HG02610 (cell line): Measurements from ENCODE around the gene PEX10.

Experiments
- ATAC-seq: cut with Tn5 transposase; IDR thresholded peaks from one replicate; pipeline ENCODE4 v1.9.1; 2021; ENCODE audit warnings: mild to moderate bottlenecking, moderate library complexity; ENCODE audit not compliant: unreplicated experiment

PEX10 gene

DNA sequence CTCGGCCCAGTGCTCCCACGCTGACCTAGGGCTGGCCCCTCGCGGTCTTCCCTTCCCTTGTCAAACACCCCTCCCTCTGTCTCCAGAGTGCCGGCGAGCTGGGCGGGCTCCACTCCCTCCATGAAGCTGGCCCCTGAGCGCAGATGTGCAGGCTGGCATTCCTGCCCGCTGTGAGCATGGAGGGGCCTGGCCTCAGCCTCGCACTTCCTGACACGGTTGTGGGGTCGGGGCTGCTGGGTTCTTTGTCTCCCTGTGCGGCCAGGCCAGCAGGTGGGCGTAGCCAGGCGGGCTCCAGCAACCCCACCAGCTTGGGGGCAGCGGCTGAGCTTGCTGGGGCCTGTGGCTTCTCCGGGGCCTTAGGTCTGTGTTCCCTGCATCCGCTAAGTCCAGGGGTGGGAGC lies 14.2 kb upstream of the PEX10 start:
- ATAC-seq: no peak

DNA sequence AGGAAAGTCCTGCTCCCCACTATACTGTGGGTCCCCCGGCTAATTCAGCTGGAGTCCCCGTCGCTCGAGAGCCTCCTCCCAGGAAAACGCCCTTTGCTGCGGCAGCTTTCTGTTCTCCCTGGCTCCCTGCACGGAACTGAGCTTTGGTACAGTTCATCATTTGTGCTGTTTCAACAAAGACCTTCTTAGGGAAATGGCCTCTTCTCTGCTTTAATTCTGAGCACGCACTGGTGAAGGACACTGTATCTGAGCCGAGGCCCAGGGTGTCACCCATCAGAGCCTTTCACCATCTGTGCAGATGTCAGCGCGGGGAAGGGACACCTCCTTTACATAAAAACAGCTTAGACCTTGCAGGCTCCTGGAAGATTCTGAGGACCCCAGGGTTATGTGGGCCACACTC lies 13.5 kb upstream of the PEX10 start:
- no peak for ATAC-seq

DNA sequence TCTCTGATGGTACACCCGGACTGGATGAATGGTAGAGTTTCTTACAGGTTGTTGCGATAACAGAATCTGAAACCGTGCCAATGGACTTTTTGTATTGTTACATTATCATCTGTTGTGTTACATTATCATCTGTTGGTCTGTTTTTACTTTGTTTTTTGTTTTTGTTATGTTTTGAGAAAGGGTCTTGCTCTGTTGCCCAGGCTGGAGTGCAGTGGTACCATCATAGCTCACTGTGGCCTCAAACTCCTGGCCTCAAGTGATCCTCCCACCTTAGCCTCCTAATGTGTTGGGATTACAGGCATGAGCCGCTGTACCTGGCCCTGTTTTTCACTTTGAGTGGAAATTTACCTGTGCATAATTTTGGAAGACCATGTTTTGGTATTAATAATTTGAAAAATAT lies 10.2 kb upstream of the PEX10 start:
- ATAC-seq: no peak

DNA sequence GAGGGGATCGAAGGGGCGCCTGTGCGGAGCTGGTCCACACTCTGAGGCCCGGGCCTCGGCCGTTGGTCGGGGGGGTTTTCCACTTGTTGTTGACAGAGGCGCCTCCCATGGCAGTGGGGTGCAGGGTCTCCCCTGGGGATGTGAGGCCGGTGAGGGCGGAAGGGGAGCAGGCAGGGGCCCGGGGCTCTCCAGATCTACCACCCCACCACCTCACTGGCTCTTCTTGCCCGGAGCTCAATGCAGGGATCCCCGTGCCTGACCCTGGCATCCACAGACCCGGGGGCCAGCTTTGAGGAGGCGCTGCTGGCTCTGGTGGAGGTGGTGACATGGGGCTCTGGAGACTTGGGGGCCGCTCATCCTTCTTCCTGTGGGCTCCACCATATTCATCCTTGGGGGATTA lies 7.1 kb upstream of the PEX10 start:
- no peak for ATAC-seq

DNA sequence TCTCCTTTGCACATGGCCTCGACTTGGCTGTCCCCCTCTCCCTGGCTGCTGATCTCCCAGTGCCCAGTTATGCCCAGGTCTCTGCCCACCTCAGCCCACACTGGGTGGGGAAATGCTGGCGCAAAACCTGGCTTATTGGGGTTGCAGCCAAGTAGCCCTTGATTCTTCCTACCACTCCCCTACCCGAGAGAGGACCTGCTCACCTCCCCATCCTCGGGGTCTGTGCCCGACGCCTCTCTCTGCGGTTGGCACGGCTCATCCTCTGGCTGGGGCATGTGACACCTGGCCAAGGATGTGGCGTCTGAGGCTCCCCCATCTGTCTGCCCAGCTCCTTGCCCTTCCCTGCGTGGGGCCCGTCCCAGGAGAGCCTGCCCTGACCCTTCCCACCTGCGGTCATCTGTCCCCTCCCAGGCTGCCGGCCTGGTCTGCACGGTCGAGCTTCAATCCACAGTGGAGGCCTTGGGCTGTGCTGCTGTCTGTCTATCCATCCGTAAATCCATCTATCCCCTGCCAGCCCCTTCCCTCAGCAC lies 6.5 kb upstream of the PEX10 start:
- no peak for ATAC-seq

DNA sequence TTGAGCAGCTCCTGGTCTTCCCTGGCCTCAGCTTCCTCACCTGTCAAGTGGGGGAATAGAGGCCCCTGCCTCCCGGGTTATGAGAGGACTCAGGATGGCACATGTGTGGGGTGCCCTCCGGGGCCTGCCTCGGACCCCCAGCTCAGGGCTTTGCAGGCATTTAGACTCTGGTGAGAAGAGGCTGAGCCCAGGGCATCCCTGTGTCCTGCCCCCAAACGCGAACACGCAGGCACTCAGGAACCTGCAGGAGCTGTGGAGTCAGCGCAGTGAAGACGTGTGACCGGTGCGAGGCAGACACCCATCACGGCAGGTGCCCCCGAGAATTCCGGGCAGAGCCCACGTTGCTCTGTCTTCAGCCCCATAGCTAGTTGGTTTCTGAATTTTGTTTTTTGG lies 5.5 kb upstream of the PEX10 start:
- no peak for ATAC-seq

DNA sequence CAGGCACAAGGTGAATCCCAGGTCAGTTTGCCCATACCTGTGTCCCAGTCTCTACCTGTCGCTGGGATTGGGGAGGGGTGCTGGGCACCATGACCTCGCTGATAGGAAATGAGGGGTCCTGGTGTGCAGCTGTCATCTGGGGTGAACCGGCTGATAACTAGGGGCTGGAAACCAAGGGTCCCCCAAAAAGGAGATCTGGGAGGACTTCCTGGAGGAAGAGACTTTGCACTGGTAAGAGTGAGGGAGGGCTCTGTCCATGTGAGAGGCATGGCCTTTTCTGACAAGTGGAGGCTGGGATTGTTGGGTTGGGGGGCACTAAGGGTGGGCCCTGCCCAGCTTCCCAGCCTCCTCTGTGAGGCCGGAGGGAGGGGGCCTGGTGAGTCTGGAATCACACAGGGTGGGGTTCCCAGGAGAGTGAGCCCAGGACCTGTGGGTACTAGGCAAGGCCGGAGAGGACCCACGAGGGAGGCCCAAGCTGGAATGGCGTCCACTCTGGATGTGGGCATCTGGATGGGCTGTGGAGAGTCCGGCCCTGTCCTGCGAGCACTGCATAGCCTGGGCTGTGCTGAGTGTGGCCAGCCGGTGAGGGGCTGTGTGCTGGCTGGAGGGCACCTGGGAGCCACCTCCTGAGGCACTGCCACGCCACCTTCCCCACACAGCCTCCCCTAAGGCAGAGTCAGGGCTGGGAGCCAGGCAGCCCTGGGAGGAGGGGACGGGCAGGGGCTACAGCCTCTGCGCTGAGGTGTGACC lies 4.9 kb upstream of the PEX10 start:
- no peak for ATAC-seq

DNA sequence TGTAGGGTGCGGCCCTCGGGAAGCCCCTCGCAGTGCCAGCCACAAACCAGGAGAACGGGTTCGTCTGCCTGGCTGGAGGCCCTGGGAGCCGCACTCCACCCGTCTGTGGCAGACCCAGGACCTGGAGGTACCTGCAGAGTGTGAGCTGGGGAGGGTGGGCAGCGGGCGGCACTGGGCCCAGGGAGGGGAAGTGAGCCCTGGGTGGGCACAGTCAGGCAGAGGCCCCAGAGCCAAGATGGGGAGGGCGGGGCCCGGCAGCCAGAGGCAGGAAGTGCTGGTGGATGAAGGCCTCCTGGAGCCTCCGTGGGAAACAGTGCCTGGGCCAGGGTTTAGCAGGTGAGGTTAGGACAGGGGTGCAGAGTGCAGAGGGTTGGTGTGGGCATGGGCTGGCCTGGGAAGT lies 4.0 kb upstream of the PEX10 start:
- no peak for ATAC-seq

DNA sequence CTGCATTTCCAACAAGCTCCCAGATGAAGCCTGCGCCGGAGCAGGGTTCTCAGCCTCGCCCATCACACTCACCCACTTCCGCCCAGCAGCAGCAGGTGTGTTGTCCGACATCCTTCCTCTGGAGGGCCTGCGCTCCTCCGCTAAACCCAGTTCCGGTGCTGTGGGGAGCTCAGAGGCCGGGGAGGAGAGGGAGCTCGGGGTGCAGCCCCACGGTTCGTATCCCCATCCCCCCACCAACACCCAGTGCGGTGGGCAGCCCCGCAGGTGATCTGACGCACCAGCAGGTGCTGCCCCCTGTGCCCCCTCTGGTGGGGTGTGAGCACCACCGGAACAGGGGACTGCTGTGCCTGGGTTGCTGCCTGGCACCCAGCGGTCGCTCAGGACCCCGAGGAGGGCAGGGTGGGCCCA lies 3.4 kb upstream of the PEX10 start:
- no peak for ATAC-seq

DNA sequence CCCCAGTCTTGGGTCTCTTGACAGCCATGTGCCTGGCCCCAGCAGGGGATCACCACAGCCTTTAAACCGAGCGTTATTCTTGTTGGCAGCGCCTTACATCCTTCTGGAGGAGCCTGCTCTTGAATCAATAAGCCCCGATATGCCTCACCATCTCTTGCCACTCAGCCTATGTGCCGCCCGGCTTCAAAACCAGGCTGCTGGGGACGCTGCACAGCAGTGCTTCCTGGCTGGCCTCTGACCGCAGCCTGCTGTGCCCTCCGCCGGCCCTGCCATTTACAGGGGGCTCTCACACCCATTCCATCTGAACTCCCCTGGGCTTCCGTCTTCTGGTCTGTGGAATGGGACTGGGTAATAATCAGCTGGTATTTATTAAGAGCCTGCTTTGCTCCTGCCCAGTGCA lies 3.0 kb upstream of the PEX10 start:
- ATAC-seq: no peak

DNA sequence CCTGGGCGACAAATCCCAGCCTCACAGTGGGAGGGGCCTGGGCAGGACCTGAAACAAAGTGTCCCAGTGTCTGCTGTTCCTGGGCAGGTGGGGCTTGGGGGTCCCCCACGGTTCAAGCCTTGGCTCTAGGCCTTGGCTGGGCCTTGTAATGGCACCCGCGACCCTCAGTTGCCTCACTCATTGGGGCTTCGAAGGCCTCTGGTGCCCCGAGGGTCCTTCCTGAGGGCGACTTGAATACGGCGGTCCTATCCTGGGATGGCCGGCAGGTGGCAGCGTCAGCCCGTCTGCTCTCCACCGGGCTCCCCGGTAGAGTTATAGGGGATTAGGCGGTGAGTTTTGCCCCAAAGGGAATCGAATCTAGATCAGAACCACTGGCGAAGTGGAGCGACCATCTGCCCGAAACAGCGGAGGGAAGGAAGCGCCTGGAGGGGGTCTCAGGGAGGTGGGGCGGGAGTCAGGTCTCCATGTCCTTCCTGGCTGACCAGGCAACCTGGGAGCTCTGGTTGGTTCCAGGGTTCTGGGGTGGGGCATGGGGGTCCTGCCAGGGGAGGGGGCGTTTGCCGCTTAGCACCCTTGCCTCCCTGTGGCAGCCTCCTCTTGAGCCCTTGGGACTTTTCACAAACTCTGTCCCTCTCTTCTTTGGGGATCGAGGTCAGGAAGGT lies 2.1 kb upstream of the PEX10 start:
- no peak for ATAC-seq

DNA sequence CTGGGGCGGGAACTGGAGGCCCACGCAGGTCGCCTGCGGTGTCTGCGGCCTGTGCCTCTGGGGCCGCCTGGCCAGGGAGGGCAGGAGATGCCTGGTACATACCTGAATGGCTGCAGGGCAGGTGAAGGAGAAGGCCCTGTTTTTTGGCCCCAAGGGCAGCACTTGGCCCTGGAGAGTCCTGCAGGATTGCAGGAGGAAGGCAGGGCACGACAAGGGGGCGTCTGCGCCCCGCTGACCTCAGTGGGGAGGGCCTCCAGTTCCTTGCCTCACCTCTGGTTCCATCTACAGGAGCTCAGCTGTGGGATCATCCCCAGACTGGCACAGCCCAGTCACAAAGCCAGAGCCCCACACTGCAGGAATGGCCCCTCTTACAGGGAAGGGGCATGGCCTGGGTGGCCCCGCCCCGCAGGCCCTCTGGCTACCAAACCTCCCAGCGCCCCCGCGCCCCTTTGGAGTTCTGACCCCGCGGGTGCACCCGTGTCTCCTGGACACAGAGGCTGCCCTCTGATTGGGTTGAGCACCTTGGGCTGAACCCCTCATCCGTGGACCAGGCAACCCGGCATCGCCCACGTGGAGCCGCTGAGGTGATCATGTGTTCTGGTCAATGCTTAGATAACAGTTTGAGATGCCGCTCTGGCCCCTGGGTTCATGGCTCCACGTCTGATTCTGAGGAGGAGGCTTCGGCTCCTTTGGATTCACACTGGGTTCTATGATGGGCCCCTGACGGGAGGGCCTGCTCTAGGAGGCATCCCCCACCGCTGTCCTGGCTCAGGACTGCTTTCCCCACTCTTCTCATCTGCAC lies 1.3 kb upstream of the PEX10 start:
- no peak for ATAC-seq

DNA sequence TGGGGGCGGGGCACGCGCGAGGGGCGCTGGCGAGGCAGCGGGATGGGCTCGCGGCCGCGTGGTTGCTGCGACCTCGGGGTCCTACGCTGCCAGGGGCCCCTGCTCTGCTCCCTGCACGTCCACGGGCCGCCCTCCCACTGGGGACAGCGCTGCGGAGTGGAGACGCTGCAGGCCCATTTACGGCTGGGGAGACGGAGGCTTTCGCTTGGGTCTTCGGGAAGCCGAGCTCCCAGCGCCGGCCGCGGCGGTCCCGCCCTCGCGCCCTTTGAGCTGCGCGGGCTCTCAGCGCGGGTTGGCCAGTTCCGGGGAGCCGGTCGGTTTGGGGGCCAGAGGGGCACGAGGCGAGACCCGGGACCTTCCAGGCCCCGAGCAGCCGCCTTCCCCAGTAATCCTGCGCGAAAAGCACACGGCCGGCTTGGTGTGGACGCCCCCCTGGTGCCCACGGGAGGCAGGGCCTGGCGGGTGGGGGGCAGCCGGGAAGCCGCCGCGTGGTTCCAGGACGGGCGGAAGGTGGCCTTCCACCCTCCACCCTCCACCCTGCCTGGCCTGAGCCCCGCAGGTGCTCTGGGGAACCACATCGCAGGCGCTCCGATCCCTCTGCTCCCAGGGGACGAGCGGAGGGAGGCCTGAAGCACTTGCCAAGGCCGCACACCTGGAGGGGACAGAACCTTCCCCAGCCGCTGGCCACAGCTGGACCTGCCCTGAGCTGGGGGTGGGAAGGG lies 570 bp upstream of the PEX10 start:
- ATAC-seq: peak; percentile 12

DNA sequence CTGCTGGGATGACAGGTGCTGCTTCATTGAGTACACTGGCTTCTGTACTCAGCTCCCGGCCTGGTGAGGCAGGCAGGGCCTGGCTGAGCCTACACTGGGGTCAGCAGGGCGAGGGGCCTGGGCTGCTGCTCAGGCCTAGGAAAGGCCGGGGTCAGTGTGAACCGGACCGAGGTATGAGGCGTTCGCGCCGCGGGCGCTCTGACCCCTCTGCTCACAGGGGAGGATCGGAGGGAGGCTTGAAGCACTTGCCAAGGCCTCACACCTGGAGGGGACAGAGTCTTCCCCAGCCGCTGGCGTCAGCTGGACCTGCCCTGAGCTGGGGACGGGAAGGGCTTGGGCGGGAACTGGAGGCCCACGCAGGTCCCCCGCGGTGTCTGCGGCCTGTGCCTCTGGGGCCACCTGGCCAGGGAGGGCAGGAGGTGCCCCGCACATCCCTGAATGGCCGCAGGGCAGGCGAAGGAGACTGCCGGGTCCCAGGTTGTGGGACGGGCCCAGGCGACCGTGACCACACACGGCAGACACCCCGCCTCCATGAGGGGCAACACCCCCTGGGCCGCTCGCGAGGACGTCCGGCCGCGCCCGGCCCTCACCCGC lies 466 bp downstream of the PEX10 start:
- ATAC-seq: peak; percentile 19

DNA sequence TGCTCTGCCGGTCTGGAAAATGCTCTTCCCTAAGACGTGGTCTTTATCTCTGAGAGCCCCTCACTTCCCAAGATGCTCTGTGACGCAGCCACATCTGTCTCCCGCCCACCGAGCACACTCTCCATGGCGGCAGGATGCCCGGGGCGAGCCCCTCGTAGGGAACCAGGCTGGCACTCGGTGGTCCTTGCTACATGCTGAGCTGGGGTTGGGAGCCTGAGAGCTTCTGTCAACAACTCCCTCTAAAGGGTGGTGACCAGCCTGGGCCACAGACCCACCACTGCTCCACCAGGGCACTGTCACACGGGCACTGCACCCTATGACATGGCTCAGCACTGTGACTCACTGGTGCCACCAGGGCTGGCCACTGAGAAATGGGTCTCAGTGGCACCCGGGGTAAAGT lies 2.6 kb downstream of the PEX10 start:
- no peak for ATAC-seq

DNA sequence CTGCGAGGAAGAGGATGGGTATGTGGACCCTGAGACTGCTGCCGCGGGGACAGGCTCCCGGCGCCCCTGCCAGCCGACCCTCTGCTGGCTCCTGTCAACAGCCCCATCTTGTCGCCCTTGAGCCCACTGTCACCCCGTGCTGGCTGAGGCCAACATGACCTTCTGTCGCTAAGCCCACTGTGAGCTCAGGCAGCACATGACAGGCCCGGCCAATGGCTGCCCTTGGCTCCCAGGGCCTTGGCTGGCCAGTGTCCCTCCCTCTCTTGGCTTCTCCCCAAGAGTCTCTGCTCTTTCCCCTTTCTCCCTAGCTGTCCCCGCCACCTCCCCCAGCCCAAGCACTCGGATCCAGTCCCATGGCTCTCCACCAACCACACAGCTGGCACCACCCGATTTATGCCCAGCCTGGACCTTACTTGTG lies 3.5 kb downstream of the PEX10 start:
- ATAC-seq: no peak

DNA sequence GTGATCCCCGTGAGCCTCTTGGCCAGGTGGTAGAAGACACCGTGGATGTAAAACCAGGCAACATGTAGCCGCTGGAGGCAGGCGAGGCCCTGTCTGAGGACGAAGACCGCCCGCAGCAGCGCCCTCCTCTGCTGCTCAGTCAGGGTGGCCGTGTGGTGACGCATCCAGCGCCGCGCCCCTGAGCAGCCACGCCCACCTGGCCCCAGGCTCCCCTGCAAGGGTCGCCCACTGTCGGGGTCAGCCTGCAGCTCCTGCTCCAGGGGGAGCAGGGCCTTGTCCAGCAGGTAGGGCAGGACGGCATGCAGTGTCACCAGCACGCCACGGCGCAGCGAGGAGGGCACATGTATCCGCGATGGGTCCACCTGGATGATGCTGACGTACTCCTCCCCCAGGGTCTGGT lies 3.9 kb downstream of the PEX10 start:
- no peak for ATAC-seq

DNA sequence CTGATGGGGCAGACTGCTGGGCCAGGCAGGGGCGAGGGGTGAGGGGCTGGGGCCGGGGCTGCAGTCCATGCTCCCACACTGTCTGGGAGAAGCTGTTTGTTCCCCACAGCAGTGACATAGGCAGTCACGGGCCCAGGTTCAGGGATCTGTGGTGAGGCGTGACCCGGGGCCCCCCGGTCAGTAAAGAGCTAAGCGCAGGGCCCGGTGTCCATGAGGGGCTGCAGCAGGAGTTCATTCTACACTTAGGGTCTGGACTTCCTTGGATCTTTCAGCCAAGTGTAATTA lies 4.4 kb downstream of the PEX10 start:
- ATAC-seq: no peak

DNA sequence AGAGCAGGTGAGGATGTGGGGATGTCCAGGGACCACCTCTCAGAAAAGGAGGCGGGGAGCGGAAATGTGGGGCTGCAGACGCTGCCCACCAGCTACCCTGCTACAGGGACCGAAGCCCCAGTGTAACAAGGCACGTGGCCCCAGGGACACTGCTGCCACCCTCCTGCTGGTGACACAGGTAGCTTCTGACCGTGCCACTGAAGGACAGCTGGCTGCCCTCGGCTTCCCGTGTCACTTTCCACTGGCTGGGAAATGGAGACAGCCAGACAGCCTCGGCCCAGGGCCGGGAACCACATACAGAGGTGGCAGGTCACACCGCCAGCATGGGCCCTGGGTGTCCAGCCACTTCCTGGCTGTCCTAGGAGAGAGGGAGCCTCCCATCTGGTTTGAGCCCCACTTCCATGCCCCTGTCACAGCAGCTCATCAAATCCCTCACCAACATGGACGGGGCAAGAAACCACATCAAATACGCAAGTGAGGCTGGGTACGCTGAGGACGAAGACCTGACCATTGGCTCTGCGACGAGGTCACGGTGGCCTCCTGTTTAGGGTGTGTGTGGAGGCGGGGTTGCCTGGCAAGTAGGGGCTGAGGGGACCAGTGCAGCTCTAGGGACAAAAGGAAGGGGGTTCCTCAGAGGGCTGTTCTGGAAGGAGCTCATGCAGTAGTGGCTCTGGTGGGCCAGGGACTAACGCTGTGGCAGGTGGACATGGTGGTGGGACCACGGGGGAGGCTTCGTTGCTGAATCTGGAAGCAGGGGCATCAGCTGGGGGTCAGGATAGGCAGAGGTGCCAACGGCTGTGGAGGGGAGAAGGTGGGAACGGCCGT lies 5.0 kb downstream of the PEX10 start:
- ATAC-seq: no peak

DNA sequence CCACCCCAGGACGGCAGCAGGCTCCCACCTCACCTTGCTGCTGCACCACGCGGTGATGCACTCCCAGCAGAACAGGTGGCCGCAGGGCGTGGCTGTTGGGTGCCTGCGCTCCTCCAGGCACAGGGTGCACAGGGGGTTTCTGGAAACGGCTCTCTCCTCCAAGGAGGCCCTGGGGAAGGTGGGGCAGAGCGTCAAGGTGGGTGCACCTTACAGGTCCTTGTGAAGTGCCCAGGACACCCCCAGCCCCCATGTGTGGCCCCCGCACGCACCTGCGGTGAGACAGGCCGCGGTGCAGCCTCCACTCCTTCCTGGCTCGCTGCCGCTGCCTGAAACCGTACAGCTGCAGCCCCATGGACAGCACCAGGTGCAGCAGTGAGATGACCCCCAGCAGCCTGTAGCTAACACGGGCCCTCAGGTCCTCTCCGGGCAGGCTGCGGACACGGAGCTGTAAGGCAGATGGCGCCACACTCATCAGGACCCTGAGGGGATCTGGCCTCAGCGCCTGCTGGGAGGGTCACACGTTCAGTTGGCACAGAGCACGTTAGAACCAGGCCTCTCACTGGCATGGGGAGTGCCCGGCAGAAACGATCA lies 5.8 kb downstream of the PEX10 start:
- no peak for ATAC-seq
